ENCODE results near the gene PIGW.

PIGW gene

GRCh38 chr17:36509272-36509985 is 25.4 kb upstream of the PIGW start:
- no peak for DNase-seq

DNA sequence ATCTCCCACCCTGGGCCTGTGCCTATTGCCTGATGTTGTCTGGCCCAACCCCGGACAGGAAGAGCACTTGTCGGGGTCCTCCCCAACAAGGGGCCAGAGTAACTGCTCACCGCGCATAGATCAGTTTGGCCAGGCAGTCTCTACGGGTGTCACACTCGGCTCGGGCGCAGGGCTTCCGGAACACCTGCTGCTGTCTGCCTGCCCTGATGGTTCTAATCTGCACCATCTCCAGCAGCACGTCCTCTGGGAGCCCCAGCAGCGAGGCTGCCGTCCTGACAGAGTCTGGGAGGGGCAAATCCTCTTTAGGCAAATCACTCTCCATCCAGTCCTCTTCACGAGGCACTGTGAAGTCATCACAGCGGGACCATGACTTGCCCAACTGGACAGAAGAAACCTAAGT is 24.2 kb upstream of the PIGW start:
- DNase-seq = no peak

GRCh38 chr17:36511216-36511615 is 23.6 kb upstream of the PIGW start:
- DNase-seq = no peak

DNA sequence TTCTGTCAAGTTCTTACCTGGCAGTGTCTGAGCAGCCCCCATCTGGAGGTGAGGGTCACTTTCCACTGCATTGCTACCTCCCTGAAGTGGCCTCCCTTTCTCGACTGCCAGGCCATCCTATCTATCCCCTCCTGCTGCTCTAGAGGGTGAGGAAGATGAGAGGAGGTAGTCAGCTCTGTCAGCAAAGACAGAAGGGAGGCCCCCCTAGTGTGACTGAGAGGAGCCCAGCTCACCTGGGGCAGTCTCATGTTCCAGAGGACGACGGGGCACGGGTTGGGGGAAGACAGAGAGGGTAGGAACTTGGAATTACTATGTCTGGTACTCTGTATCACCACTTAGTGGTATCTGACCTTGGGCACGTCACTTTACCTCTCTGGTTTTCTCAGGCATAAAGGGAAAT is 22.1 kb upstream of the PIGW start:
- DNase-seq = no peak

GRCh38 chr17:36514856-36515255 is 19.9 kb upstream of the PIGW start:
- DNase-seq = no peak

- no peak for DNase-seq
Observed at GRCh38 chr17:36515837-36516236, 18.9 kb upstream of the PIGW start.

GRCh38 chr17:36523113-36523512 is 11.7 kb upstream of the PIGW start:
- DNase-seq = no peak

GRCh38 chr17:36524428-36524876 is 10.3 kb upstream of the PIGW start:
- no peak for DNase-seq

- DNase-seq = no peak
Observed at GRCh38 chr17:36525113-36525512, 9.7 kb upstream of the PIGW start.

GRCh38 chr17:36525888-36526287 is 8.9 kb upstream of the PIGW start:
- no peak for DNase-seq

DNA sequence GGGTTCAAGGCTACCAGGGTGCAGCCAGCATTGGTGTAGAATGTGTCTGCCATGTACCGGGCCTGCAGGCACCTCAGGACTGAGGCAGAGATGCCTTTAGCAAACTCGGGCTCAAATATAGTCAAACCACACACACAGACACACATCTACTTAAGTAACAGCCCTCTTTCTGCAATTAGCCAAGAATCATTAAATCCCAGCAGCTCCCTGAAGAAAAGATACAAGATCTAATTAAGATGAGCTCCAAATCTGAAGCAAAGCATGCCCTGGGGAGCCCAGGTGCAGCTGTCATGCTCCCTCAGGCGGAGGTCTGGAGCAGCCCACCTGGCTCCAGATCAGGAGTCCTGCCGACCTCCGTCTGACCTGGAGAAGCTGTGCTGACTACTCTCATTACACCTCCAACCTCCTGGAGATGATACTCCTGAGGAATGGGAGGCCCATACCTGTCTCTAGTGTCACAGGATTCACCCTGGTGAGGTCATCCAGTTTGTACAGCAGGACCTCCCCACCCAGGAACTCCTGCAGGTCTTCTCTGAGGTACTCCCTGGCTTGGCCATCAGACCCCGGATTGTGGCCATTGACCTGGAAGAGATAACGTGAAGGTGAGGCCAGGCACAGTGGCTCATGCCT is 7.1 kb upstream of the PIGW start:
- DNase-seq = no peak

- DNase-seq = no peak
Observed at GRCh38 chr17:36529121-36529520, 5.7 kb upstream of the PIGW start.

DNA sequence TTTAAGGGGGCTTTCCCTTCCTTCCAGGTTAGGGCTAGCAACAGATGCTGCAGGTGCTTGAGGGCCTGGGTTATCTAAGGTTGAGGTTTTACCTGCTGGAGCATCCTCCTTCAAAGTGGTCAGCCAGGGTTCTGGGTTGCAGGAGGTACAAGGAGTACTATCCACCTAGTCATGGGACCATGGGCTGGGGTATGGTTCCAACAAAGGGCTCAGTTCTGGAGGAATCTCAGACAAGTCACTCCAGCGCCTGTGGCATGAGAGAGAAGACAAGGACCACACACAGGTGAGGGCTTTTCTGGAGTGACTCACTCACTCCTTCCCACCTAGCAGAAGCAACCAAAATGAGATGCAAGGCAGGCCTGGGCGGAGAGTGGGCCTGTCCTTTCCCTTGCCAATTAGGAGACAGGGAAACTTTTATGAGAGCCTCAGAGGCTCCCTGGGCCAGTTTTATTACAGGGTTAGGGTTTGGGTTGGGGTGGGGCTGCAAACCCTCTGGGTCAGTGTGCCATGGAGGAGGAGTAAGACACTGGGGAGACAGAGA is 2.3 kb upstream of the PIGW start:
- no peak for DNase-seq

- DNase-seq = peak; percentile 52
Observed at GRCh38 chr17:36533935-36534839, 600 bp upstream of the PIGW start.

- no peak for DNase-seq
Observed at GRCh38 chr17:36535669-36536081, 888 bp downstream of the PIGW start.

DNA sequence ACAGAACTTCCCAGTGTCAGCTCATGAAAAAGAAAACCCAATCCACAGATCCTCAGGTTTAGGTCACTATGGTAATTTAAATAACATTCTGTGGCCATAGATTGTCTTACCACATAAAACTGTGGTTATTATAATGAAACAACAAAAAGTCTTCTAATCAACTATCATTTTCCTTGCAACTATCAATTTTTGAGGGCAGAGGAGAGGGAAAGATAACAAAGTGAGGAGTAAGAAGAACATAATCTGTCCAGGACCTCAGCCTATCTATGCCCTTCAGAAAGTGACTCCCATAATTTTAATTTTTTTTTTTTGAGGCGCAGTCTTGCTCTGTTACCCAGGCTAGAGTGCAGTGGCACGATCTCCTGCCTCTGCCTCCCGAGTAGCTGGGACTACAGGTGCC is 5.9 kb downstream of the PIGW start:
- DNase-seq = no peak

DNA sequence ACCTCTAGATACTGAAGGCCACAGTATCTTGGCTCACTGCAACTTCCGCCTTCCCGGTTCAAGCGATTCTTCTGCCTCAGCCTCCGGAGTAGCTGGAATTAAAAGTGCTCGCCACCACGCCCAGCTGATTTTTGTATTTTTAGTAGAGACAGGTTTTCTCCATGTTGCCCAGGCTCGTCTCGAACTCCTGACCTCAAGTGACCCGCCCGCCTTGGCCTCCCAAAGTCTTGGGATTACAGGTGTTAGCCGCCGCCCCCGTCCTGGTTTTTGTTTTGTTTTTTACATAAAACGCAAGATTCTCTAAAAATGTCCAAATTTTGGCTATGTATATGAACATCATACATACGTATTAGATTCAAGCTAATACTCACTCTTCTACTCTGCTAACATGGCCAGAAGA is 8.0 kb downstream of the PIGW start:
- no peak for DNase-seq

DNA sequence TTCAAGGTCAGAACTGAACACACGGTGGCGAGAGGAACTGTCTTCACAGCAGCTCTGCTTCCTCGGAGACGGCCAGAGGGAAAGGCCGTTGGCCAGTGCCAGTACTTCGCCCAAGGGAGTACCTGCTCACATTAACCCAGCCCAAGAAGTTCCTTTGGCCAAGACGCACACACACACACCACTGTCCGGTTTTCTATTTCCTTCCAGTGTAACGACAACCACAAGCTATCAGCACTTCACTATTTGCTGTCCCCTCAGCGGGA is 9.2 kb downstream of the PIGW start:
- DNase-seq = peak; percentile 29

DNA sequence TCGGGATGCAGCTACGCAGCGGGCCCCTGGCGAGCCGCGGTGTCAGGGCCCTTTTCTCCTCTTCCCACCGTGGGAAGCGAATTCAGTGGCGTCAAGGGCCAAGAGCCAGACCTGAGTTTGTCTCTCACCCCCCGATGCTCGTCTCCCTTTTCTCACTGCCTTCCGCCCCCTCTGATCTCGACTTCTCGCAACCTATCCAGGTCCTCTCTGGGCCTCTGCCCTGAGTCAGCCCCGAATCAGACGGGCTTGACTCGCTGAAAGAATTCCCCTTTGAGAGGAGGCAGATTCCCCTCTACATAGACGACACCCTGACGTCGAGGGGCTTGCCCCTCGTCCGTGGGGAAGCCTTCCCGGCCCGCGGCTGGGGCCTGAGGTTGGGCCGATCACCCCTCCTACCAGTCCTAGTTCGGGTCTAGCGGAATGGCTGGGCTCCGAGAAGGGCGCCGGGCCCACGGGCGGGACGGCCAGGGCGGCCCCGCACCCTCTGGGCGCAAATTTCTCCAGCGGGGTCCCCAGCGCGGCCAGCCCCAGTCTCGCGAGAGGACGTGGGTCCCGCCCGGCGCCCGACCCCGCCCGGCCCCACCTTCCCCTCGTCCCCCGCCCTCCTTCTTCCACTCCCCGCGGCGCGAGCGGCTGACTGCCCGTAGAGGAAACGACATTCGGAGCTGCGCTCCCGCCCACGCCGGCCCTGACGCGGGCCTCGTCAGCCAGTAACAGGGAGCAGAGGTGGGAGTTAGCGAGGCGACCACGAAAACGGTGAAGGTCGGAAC is 9.7 kb downstream of the PIGW start, which contains the start of gene GGNBP2:
Gene GGNBP2, plus strand, starts transcription at position 613 of the 770 bp plus-strand sequence. CDS start 806 bp downstream, outside the sequence.
- DNase-seq = peak; percentile 94

DNA sequence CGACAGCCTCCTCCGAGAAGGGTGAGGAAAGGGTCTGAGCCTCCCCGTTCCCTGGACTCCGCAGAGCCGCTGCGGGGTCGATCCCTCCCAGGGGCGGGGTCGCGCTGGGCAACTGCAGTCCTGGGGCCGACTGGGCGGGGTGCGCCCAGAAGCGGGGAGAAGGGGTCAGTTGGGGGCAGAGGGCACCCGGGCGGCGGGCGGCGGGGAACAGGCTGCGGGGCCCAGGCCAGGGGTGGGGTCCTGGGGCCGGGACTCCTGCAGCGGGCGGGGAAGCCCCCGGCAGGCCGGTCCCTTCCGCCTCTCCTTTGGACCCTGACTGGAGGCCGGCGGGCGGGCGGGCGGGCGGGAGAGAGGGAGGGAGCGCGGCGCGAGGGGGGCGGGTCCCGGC is 10.3 kb downstream of the PIGW start:
- DNase-seq = no peak

DNA sequence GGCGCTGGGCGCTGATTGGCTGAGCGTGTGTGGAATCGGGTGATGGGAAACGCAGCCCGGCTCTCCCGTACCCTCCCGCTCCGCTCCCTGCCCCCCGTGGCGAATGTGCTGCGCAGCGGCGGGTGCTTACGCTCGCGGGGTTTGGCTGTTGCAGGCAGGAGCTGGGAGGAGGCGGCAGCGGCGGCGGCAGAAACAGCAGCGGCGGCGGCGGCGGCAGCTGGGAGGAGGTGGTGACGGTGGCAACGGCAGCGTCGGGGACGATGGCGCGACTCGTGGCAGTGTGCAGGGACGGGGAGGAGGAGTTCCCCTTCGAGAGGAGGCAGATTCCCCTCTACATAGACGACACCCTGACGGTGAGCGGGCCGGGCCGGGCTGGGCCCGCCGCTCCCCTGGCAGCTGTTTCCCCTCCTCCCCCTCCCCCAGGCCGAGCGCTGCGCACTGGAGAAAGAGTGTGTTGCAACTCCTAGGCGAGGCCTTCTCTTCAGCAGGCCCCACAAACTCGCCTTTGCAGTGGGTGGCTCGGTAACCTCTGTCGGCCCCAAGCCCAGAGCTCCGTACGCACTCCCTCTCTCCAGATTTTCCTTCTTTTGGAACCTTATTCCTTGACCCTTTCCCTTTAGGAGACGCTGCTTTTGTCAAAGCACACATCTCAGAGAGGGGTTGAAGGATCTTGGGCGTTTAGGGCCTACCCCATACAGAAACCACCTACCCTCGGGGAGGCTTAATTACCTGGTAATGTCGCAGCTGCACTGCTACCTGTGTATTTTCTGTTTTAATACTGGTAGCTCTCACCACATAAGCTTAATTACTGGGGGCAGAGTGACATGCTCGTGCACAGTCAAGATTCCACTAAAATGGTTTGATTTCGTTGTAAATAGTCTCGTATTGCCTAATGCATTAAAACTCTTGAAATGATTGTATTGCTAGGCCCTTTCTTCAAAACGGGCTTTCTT is 11.0 kb downstream of the PIGW start:
- DNase-seq = peak; percentile 97

Measured in CD4-positive, alpha-beta T cell treated with Interleukin-15 for 1 hour (primary cell).